GM12873 (cell line): ENCODE data around the gene DNASE1L2.

ENCODE experiments used
- TF ChIP-seq, protein P1 (sequence below): IDR thresholded peaks from 2 replicates; pipeline ENCODE4 v1.5.1; 2012; ENCODE audit warnings: low read depth, mild to moderate bottlenecking, moderate library complexity, low read length, control low read depth; ENCODE audit not compliant: insufficient read depth; ENCODE audit errors: missing control alignments

Gene DNASE1L2

DNA sequence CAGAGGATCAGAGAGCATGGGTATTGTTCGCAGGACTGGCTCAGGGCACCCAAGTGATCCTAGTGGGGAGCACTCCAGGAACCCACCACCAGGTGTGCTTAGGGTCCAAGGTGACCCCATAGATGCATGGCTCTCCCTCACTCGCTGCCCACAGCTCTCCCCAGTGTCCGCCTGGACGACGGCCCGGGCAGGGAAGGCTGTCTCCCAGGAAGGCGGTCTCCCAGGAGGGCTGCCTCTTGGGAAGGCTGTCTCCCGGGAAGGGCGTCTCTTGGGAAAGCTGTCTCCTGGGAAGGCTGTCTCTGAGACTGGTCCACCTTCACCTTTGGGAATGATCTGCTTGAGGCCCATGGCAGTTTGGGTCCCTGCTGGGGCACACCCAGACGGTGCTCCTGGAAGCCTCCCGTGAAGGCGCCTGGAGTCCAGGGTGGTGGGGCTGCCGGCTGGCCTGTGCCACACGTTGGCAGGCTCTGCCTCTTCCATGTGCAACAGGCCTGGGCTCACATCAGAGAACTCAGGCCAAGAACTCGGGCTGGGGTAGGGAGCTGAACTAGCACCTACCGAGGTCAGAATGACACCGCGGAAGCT is 10.1 kb downstream of the DNASE1L2 start:
- TF ChIP-seq, protein P1, sequence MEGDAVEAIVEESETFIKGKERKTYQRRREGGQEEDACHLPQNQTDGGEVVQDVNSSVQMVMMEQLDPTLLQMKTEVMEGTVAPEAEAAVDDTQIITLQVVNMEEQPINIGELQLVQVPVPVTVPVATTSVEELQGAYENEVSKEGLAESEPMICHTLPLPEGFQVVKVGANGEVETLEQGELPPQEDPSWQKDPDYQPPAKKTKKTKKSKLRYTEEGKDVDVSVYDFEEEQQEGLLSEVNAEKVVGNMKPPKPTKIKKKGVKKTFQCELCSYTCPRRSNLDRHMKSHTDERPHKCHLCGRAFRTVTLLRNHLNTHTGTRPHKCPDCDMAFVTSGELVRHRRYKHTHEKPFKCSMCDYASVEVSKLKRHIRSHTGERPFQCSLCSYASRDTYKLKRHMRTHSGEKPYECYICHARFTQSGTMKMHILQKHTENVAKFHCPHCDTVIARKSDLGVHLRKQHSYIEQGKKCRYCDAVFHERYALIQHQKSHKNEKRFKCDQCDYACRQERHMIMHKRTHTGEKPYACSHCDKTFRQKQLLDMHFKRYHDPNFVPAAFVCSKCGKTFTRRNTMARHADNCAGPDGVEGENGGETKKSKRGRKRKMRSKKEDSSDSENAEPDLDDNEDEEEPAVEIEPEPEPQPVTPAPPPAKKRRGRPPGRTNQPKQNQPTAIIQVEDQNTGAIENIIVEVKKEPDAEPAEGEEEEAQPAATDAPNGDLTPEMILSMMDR, result no peak

DNA sequence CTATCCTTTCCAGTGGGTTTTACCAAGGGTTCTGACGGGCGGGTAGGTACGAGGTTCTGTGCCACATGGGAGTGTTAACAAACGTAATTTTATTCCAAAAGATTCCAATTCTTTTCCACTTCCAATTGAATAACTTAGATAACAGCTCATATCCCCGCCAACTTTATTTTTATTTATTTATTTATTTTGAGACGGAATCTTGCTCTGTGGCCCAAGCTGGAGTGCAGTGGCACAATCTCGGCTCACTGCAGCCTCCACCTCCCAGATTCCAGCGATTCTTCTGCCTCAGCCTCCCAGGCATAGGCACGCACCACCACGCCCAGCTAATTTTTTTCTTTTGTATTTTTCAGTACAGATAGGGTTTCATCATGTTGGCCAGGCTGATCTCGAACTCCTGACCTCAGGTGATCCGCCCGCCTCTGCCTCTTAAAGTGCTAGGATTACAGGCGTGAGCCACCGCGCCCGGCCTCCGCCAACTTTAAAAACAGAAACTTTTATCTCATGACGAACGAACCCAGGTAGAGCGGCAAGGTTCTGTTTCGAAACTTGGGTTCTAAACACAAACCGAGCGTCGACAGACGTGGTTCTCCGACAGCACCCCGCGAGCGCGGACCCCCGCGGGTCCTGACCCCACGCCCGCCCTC is 14.5 kb downstream of the DNASE1L2 start:
- TF ChIP-seq, protein P1, result no peak

DNA sequence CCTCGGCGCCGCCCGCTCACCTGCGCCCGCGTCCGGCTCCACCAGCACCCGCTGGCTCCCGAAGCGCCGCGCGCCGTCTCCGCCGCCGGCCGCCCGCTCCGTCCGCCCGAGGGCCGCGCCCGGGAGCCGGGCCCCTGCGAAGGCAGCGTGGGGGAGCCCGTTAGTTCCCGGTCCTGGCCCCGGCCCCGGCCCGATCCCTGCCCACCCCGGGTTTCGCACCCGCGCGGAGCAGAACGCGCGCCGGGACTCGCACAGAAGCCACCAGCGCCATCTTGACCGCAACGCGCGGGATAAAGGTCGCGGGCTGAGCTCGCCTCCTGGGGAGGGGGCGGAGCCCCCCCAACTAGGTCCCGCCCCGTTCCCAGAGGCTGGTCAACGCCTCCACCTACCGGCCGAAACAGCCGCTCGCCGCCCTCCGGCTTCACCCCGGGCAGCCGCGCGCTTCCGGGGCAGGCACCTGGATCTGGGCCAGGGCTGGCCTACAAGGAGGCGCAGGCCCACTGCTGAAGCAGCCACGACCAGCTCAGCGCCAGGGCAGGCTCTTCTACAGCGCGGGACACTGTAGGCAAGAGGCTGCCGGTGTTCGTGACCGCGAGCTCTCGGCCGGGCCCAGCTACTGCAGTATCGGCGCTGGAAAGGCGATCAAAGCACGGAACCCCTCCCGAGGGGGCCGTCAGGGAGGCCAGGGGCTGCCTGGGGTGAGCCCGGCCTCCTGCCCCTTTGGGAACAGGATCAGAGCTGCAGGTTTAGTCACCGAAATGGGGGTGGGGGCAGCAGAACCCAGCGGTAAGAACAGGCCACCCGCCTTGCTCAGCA is 15.3 kb downstream of the DNASE1L2 start, which contains the start of gene ECI1:
Gene ECI1 (minus strand): TSS at position 292 of the 816 bp plus-strand sequence. CDS start 21 bp downstream, at position 271.
- TF ChIP-seq, protein P1, result peak; percentile 63

DNA sequence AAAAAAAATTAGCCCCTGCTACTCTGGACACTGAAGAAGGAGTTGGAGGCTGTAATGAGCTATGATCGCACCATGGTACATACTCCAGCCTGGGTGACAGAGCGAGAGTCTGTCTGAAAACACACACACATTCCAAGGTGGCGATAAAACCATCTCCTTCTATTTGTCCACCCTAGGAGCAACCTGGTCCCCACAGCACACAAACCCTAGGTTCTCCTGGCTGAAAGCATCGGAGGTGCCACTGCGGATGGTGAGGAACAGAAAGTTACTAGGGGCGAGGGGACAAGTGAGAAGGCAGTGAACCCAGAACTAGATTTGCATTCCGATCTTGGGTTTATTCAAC is 16.5 kb downstream of the DNASE1L2 start:
- TF ChIP-seq, protein P1, result no peak

DNA sequence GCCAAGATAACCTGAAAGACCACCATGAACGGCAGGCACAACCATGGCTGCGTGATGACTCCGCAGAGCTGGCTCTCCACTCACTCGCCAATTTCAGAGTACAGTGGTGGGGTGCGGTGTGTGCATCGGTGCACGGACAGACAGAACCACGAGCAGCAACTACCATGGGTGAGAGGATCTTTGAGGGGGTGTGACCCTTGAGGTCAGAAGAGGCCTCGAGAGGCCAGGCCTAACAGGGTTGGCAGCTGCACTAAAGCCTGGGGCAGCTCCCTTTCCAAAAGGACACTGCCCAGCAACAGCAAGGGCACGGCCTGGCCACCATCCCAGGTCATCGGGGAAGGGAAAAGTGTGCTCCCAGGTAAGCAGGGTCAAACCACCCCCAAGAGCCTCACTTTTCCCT is 17.0 kb downstream of the DNASE1L2 start:
- TF ChIP-seq, protein P1, result no peak

DNA sequence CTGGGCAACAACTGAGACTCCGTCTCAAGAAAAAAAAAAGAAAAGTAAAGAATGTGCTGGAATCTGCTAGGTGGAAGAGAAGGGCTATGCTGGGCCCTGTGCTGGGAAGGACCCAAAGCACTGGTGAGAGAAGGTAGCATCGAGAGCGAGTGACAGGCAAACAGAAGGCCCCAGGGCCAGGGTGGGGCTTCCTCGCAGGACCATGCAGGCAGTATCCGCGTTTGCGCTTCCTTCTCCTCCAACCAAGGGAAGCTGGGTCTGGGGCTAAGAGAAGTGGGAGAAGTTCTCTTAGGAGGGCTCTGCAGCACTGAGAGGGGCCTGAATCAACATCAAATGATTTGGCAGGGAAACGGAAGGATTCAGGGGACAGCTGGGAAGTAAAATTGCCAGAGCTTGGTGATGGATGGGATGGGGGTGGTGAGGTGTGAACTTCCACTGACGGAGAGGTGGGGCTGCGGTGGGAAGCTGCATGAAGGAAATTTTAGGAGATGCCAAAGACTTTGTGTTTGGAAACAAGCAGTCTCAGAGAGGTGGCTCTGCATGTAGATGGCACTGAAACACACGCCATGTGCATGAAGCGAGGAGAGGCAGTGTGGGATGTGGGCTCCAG is 20.4 kb downstream of the DNASE1L2 start:
- TF ChIP-seq, protein P1, result no peak

DNA sequence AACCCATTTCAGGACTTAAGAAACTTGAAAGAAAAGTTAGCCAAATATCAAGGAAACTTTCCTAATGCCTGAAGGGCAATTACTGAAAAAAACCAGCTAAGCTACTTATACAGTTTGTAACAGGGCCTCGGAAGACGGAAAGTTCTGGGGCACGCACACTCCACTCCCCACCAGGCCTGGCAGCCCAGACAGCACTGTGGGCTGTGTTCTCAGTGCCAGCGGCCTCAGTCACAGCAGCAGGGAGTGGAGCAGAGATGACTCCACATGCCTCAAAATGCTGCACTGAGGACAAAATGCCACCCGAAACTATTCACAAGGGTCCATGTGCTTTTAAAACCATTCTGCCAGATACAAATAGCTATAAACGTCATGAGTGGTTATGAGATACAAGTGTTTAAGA is 21.5 kb downstream of the DNASE1L2 start:
- TF ChIP-seq, protein P1, result no peak
